Endothelial cell of umbilical vein (primary cell): ENCODE results near the gene ANKRD39. TPM values are rescaled to one million over a fixed set of nuclear protein-coding genes. Genes with fewer than 3 reads are reported as not detected.

Experiments
- Bru-seq: library from RNA; stranded (reverse); fragments of 400-500 nt; gene quantifications from one replicate; lab custom pipeline; 2021; lab: Mats Ljungman, UMichigan
- BruChase-seq, 2 experiments: library from RNA; stranded (reverse); fragments of 400-500 nt; gene quantifications; one replicate each; lab custom pipeline; 2021; lab: Mats Ljungman, UMichigan
- BruUV-seq: library from RNA; stranded (reverse); fragments of 400-500 nt; replicated peaks from 2 replicates; lab custom pipeline; 2021; lab: Mats Ljungman, UMichigan
- CTCF ChIA-PET: fragments of 300-600, 350-600 bp; sonication (Branson Sonifier 250); formaldehyde crosslinking; loops from one replicate; lab custom pipeline; 2021; ENCODE audit warnings: antibody characterized with exemption, inconsistent platforms; lab: Charles Lee
- POLR2A ChIA-PET: fragments of 300-600, 350-600 bp; sonication (Branson Sonifier 250); formaldehyde crosslinking; loops from one replicate; lab custom pipeline; 2021; ENCODE audit warnings: antibody characterized with exemption, inconsistent platforms; lab: Charles Lee
- DNase-seq: peaks from one replicate; pipeline ENCODE4 v3.0.0-alpha.2; 2011; ENCODE audit warnings: low read depth, low spot score
- FAIRE-seq: peaks from 2 replicates; lab custom pipeline; 2011; peaks lifted over from hg19 to GRCh38; lab: Jason Lieb, UNC
- H2AFZ ChIP-seq: 2 replicates; pipeline ENCODE4 v1.6.0; 2012; ENCODE audit warnings: low read depth, low read length, control low read depth, inconsistent platforms
- H3K27ac ChIP-seq: 2 replicates; pipeline ENCODE4 v1.5.1; 2011; ENCODE audit warnings: low read depth, mild to moderate bottlenecking, control low read depth, low read length, moderate library complexity; ENCODE audit not compliant: insufficient read depth
- H3K27me3 ChIP-seq, 2 experiments: 2 replicates each; pipeline versions ENCODE4 v1.6.0 to v1.6.1; 2011; ENCODE audit warnings: low read length in 2 of 2, mixed read lengths in 1 of 2; ENCODE audit not compliant: control insufficient read depth in 2 of 2, insufficient read depth in 2 of 2
- H3K36me3 ChIP-seq, 2 experiments: 2 replicates in 1 of 2; 3 replicates in 1 of 2; pipeline ENCODE4 v1.5.1; 2011; ENCODE audit warnings: low read length in 2 of 2, mild to moderate bottlenecking in 1 of 2, moderate library complexity in 1 of 2; ENCODE audit not compliant: control insufficient read depth in 2 of 2, insufficient read depth in 2 of 2; ENCODE audit errors: extremely low read depth in 1 of 2
- H3K4me1 ChIP-seq: 3 replicates; pipeline ENCODE4 v1.5.1; 2011; ENCODE audit warnings: mild to moderate bottlenecking, low read length; ENCODE audit not compliant: control insufficient read depth, insufficient read depth; ENCODE audit errors: extremely low read depth
- H3K4me2 ChIP-seq: 2 replicates; pipeline ENCODE4 v1.6.1; 2011; ENCODE audit warnings: low read length, control low read depth, mixed read lengths; ENCODE audit not compliant: insufficient read depth
- H3K4me3 ChIP-seq, 3 experiments: fragments of 200-600 bp in 1 of 3; sonication (generic), shearing (Covaris generic) in 1 of 3; replicated peaks in 1 of 3; 2 replicates each; pipeline ENCODE4 v1.5.1; 2011 to 2016; ENCODE audit warnings: control low read depth in 3 of 3, low read length in 3 of 3, mild to moderate bottlenecking in 2 of 3, inconsistent platforms in 1 of 3, low read depth in 1 of 3, moderate library complexity in 1 of 3; ENCODE audit not compliant: insufficient read depth in 1 of 3
- H3K79me2 ChIP-seq: 2 replicates; pipeline ENCODE4 v1.6.0; 2012; ENCODE audit warnings: low read length, inconsistent platforms; ENCODE audit not compliant: control insufficient read depth, insufficient read depth
- H3K9ac ChIP-seq: replicated peaks from 2 replicates; pipeline ENCODE3; 2011; ENCODE audit warnings: low read length, control low read depth; ENCODE audit not compliant: insufficient read depth; ENCODE audit errors: extremely low read depth
- H3K9me1 ChIP-seq: replicated peaks from 3 replicates; pipeline ENCODE4 v1.6.0; 2011; ENCODE audit warnings: mild to moderate bottlenecking, low read length; ENCODE audit not compliant: control insufficient read depth, insufficient read depth; ENCODE audit errors: extremely low read depth
- H3K9me3 ChIP-seq: replicated peaks from 2 replicates; pipeline ENCODE4 v1.5.1; 2012; ENCODE audit warnings: low read length, inconsistent platforms; ENCODE audit not compliant: control insufficient read depth, insufficient read depth
- H4K20me1 ChIP-seq: replicated peaks from 2 replicates; pipeline ENCODE3; 2011; ENCODE audit warnings: mild to moderate bottlenecking, low read length; ENCODE audit not compliant: control insufficient read depth, insufficient read depth; ENCODE audit errors: extremely low read depth
- EZH2 ChIP-seq: IDR thresholded peaks from 2 replicates; pipeline ENCODE4 v1.6.1; 2012; ENCODE audit warnings: borderline replicate concordance, low read depth, mild to moderate bottlenecking, moderate library complexity, low read length, inconsistent platforms; ENCODE audit not compliant: severe bottlenecking
- FOS ChIP-seq: IDR thresholded peaks from 2 replicates; pipeline ENCODE4 v1.6.1; 2011; ENCODE audit warnings: mild to moderate bottlenecking, low read length, moderate library complexity, borderline replicate concordance; ENCODE audit not compliant: insufficient read depth
- GATA2 ChIP-seq: IDR thresholded peaks from 2 replicates; pipeline ENCODE4 v1.7.0; 2011; ENCODE audit warnings: low read depth, mild to moderate bottlenecking, moderate library complexity, mixed read lengths, low read length; ENCODE audit not compliant: insufficient read length, insufficient read depth
- JUN ChIP-seq: IDR thresholded peaks from 2 replicates; pipeline ENCODE4 v1.6.1; 2011; ENCODE audit warnings: borderline replicate concordance, low read depth; ENCODE audit not compliant: insufficient read length, insufficient read depth
- MYC ChIP-seq: IDR thresholded peaks from one replicate; pipeline ENCODE4 v1.6.1; 2011; ENCODE audit warnings: mild to moderate bottlenecking, low read depth, low read length
- POLR2A ChIP-seq: IDR thresholded peaks from 2 replicates; pipeline ENCODE4 v1.6.1; 2012; ENCODE audit warnings: low read depth, mild to moderate bottlenecking, control low read depth, low read length
- POLR2AphosphoS5 ChIP-seq: IDR thresholded peaks from 2 replicates; pipeline ENCODE4 v1.6.1; 2012; ENCODE audit warnings: low read depth, mild to moderate bottlenecking, control low read depth, low read length, moderate library complexity; ENCODE audit not compliant: insufficient read depth
- dilution Hi-C: fragments of 300-500 bp; cut with MboI; formaldehyde crosslinking; loops from one replicate; pipeline ENCODE4 v1.15.0; 2019; ENCODE audit warnings: low sequenced_read_pairs; ENCODE audit not compliant: extremely low pct_ligation_motif_present
- intact Hi-C: fragments of 100-400 bp; cut with micrococcal nuclease; formaldehyde crosslinking; loops from one replicate; pipeline ENCODE4 v1.10.0; 2022
- long read RNA-seq: library from polyadenylated mRNA; stranded (forward); transcript quantifications from one replicate; pipeline ENCODE4 v2.0.0, GENCODE V29; 2021
- polyA minus RNA-seq, 3 experiments: library from RNA; depleted of rRNA, polyadenylated mRNA; stranded (reverse); fragments of >200 nt; gene quantifications; 1 replicate in 1 of 3; 2 replicates in 2 of 3; pipeline ENCODE4 v1.2.3, GENCODE V29; 2011
- polyA plus RNA-seq, 4 experiments: library from polyadenylated mRNA; depleted of rRNA in 3 of 4; stranded (reverse) in 3 of 4; unstranded in 1 of 4; fragments of >200 nt; gene quantifications; 2 replicates each; pipeline versions ENCODE4 v1.2.1 to v1.2.3, GENCODE V29; 2011 to 2012; ENCODE audit warnings: missing spikeins in 1 of 4
- total RNA-seq: library from RNA; stranded (reverse); gene quantifications from 2 replicates; pipeline ENCODE4 v1.2.3, GENCODE V29; 2021
- TF ChIP-seq, protein P1 (sequence below), 2 donors: IDR thresholded peaks; 1 replicate in 1 of 2; 2 replicates in 1 of 2; pipeline ENCODE4 v1.5.1; 2011; ENCODE audit warnings: low read length in 2 of 2, mild to moderate bottlenecking in 2 of 2, moderate library complexity in 2 of 2, control low read depth in 1 of 2, inconsistent platforms in 1 of 2, low read depth in 1 of 2; ENCODE audit not compliant: insufficient read depth in 1 of 2; ENCODE audit errors: extremely low read depth in 1 of 2
- TF ChIP-seq, protein P2 (sequence below): IDR thresholded peaks from 2 replicates; pipeline ENCODE4 v1.6.1; 2011; ENCODE audit not compliant: insufficient read depth, insufficient read length

The ANKRD39 gene, protein sequence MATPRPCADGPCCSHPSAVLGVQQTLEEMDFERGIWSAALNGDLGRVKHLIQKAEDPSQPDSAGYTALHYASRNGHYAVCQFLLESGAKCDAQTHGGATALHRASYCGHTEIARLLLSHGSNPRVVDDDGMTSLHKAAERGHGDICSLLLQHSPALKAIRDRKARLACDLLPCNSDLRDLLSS
- total RNA-seq: 12.0 and 14.7 TPM in 2 replicates
- 17.9 and 20.4 TPM in 2 replicates for polyA plus RNA-seq
- polyA plus RNA-seq (2011; cell fraction: cytosol; rRNA removed): 10.0 and 10.3 TPM in 2 replicates
- polyA plus RNA-seq (2011; cell fraction: nucleus; rRNA removed): 11.2 and 13.0 TPM in 2 replicates
- polyA plus RNA-seq (2012): 13.3 and 15.5 TPM in 2 replicates
- polyA minus RNA-seq: 6.4 and 7.9 TPM in 2 replicates
- 6.2 TPM for polyA minus RNA-seq (2011; cell fraction: cytosol; rRNA and poly(A)+ RNA removed)
- 4.9 and 6.5 TPM in 2 replicates for polyA minus RNA-seq (2011; cell fraction: nucleus; rRNA and poly(A)+ RNA removed)
- Bru-seq, nascent RNA: percentile 56 among the genes with signal in this experiment
- percentile 58 among the genes with signal in this experiment for BruChase-seq, experiment 1, labeled RNA remaining after a 6-hour chase
- BruChase-seq, experiment 2, labeled RNA remaining after a 2-hour chase: percentile 59 among the genes with signal in this experiment
- long read RNA-seq, transcript ANKRD39-201 (4 exons, 976 nt): major isoform, 68 of 69 reads
- long read RNA-seq, partial matches to known transcripts: 1 of 69 reads
- long read RNA-seq, other reads (novel, unspliced or antisense): 0 of 69 reads

DNA sequence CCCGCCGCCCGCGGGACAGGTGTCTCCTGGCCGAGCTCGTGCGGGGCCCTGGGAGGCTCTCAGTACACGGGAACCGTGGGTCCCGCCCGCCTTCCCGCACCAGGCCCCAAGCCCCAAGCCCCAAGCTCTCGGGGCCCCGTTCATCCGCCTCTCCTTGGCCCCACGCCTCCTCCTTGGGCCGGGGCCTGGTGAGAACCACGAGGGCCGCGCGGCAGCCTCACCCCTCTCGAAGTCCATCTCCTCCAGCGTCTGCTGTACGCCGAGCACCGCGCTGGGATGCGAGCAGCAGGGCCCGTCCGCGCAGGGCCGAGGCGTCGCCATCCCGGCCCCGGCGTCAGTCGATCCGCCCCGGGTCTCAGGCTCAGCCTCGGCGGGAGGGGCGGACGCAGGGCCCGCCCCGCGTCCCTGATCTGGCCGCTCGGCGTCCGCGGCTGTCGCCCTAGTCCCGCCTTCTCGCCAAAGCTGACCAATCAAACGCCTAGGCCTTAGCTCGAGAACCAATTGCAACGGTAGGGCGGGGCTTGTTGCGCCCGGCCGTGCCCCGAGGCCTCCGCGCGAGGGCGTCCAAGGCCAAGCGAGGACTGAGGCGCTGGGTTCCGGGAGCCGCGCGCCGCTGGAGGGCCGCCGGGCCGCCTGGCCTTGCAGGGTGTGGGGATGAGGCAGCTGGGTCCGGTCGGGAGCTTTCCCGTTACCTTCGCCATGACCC is at the start of gene ANKRD39:
Gene ANKRD39 (minus strand): TSS at position 350 of the 706 bp plus-strand sequence. CDS start 29 bp downstream, at position 321.
- no peaks in the 10 kb centered on the region for H3K9me3 ChIP-seq
- TF ChIP-seq GATA2 (no peak), POLR2A (peak; percentile 86), MYC (no peak), EZH2 (no peak), POLR2AphosphoS5 (peak; percentile 80), FOS (no peak), JUN (no peak)
- TF ChIP-seq, protein P1, sequence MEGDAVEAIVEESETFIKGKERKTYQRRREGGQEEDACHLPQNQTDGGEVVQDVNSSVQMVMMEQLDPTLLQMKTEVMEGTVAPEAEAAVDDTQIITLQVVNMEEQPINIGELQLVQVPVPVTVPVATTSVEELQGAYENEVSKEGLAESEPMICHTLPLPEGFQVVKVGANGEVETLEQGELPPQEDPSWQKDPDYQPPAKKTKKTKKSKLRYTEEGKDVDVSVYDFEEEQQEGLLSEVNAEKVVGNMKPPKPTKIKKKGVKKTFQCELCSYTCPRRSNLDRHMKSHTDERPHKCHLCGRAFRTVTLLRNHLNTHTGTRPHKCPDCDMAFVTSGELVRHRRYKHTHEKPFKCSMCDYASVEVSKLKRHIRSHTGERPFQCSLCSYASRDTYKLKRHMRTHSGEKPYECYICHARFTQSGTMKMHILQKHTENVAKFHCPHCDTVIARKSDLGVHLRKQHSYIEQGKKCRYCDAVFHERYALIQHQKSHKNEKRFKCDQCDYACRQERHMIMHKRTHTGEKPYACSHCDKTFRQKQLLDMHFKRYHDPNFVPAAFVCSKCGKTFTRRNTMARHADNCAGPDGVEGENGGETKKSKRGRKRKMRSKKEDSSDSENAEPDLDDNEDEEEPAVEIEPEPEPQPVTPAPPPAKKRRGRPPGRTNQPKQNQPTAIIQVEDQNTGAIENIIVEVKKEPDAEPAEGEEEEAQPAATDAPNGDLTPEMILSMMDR (IDR thresholded peaks at IDR 0.05; ENCODE audit: extremely low read depth in 1 of 2, insufficient read depth in 1 of 2, low read depth in 1 of 2, low read length in 2 of 2): peak; percentile 82 to 83
- TF ChIP-seq, protein P2, sequence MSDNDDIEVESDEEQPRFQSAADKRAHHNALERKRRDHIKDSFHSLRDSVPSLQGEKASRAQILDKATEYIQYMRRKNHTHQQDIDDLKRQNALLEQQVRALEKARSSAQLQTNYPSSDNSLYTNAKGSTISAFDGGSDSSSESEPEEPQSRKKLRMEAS: peak; percentile 21
- H3K4me1 ChIP-seq: peaks cover 9% of the 10 kb centered on the region
- POLR2A ChIA-PET: interaction anchor here (0.7 to 1.9 kb wide), 6 partner anchors 11 to 254 kb away, joined by 3 to 14 read pairs (median 5); partner anchors contain the start of gene CNNM3
- BruUV-seq: no TSS peak
- DNase-seq (peak; percentile 99), FAIRE-seq (peak; percentile 97)
- peaks cover 3% of the 10 kb centered on the region for H3K79me2 ChIP-seq
- dilution Hi-C loops (no loop called here), intact Hi-C loops (loop anchor here (1.0 to 2.0 kb wide), 6 partner anchors 9 to 255 kb away; partner anchors contain the start of genes ANKRD36, CNNM3 and CNNM4)
- H3K9me1 ChIP-seq: no peaks in the 10 kb centered on the region
- H3K9ac ChIP-seq: peak within 1 kb of the TSS; percentile 42
- peaks cover 0 to 20% of the 10 kb centered on the region in 2 experiments for H3K36me3 ChIP-seq
- peak within 1 kb of the TSS; percentile 84 for H2AFZ ChIP-seq
- no peaks in the 10 kb centered on the region for H3K27me3 ChIP-seq
- no peaks in the 10 kb centered on the region for H4K20me1 ChIP-seq
- CTCF ChIA-PET: interaction anchor here (0.6 to 4.3 kb wide), 24 partner anchors 10 to 254 kb away, joined by 3 to 81 read pairs (median 6); partner anchors contain the start of genes ANKRD36, CNNM3 and SEMA4C
- H3K4me2 ChIP-seq: peak within 1 kb of the TSS; percentile 65
- peak within 1 kb of the TSS; percentile 29 to 53 (median 51) for H3K4me3 ChIP-seq
- H3K27ac ChIP-seq: peak within 1 kb of the TSS; percentile 10
